ENCODE data around the gene URM1.

Gene URM1

DNA sequence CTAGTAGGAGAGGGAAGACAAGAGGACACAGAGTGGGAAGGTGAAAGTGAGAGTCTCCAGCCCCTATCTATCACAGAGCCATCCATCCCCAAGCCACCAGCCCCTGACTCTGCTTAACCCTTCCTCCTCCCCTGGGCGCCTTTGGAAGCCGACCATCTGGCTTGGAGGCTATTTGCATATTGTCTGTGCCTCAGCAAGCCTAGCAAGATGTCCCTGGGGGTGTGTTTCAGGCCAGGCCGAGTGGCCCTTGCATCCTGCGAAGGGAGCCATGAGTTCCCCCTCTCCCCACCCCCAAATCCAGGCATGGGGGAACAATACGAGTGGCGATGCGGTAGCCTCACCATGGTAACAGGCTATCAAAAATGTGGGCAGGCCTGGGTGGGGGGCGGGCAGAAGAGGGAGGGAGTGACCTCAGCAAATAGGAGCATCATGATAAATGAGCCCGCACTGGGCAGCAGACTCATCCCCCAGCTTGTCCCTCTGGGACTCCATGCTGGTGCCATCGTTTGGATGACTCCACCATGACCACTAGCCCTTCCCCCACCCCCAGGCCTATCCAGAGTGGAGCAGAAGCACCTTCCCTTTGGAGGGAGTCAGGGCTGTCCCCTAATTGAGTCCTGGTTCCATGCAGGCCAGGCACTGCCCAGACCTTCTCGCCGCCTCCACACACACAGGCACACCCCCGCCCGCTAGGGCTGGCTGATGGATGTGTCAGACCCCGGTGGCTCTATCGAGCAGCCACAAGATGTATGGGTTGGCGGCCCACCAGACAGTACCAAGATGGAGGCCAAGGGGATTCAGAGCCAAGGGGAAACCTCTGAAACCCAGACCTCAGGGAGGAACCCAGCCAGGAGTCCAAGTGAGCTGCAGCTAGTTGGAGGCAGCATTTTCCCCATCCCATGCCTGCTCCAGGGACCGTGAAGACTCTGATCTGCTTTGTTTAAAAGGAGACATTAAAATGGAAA is 14.6 kb downstream of the URM1 start:
- DNase-seq (ENCODE audit: low spot score) = no peak

DNA sequence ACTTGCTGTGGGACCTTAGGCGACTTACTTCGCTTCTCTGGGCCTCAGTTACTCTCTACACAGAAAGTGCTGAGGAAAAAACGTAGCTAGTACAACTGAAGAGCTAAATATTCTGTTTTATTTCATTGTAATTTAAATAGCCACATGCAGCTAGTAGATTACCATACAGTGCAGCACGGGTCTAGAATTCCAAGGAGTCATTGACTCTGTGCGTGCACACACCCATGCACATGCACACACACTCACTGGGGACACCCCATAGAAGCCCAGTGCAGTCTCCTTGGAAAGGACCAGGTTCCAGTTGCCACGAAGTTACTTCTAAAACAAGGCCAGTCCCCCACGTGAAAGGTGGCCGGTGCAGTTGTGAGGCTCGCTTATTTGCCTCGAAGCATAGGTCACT is 17.0 kb downstream of the URM1 start:
- DNase-seq (ENCODE audit: low spot score) = no peak

- DNase-seq (ENCODE audit: low spot score) = no peak
Observed at GRCh38 chr9:128389395-128390149, 18.4 kb downstream of the URM1 start.

DNA sequence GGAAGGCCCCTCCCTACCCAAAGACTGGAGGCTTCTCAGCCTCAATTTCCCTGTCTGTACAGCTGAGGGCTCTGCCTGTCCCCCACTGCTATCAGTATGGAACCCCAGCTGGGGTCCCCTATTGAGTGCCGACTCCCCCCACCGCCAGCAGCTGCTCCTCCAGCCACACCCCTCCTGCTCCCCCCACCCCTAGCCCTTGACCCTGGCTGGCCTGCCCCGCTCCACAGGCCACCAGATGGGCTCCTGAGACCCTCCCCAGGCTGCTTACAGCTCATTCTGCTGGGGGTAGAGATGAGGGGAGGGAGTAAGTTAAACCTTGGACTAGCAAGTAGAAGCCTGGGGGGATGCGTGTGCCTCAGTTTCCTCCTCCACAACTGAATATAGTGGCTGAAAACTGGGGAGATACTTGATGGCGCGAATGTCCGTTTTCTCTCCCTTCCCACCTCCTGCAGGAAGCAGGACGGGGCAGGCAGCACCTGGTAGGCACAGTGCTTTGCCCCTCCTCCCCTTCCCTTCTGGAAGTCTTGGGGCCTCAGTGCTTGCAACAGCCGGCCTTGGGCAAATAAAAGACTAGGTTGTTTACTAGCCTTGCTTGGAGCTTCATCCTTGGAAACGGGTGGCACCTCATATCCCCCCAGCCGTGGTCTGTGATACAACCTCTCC is 19.1 kb downstream of the URM1 start:
- DNase-seq (ENCODE audit: low spot score) = no peak

- no peak for DNase-seq (ENCODE audit: low spot score)
Observed at GRCh38 chr9:128390813-128391711, 19.9 kb downstream of the URM1 start.

DNA sequence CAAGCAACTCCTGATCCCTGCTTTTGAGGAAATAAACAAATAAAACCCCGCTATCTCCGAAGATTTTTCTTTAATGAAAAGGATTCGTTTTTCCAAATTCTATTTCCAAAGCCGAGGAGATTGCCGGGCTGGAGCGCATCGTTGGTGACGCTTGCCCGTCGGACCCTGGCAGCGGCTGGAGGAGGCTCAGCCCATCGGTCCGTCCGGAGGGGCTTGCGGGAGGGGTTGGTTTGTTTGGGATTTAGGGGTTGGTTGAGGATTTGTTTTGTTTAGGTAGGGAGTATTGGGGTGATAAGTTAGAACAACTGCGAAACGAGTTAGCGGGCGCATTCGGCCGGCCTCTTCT is 20.8 kb downstream of the URM1 start:
- DNase-seq (ENCODE audit: low spot score) = no peak

GRCh38 chr9:128392302-128393144 is 21.3 kb downstream of the URM1 start:
- no peak for DNase-seq (ENCODE audit: low spot score)

- DNase-seq (ENCODE audit: low spot score) = no peak
Observed at GRCh38 chr9:128393145-128393775, 22.1 kb downstream of the URM1 start.

DNA sequence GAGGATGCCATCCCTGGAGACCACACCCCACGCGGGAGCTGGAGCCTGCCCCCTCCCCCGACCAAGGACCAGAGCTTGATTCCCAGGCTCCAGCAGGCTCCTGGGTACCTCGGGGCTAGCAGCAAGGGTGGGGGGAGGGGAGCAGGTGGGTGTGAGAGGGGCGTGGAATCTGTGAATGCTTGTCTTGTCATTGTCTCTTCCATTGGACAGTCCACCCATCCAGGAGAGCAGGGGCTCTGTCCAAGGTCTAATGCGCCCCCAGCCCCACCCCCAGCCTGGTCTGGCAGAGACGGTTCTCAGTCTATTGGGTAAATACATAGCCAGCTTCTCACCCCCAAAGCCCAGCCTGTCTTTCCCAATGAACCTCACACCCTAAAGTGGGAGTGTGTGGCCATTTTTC is 22.8 kb downstream of the URM1 start:
- DNase-seq (ENCODE audit: low spot score) = no peak

GRCh38 chr9:128394379-128395168 is 23.4 kb downstream of the URM1 start:
- no peak for DNase-seq (ENCODE audit: low spot score)

- no peak for DNase-seq (ENCODE audit: low spot score)
Observed at GRCh38 chr9:128396970-128397613, 25.9 kb downstream of the URM1 start.

DNA sequence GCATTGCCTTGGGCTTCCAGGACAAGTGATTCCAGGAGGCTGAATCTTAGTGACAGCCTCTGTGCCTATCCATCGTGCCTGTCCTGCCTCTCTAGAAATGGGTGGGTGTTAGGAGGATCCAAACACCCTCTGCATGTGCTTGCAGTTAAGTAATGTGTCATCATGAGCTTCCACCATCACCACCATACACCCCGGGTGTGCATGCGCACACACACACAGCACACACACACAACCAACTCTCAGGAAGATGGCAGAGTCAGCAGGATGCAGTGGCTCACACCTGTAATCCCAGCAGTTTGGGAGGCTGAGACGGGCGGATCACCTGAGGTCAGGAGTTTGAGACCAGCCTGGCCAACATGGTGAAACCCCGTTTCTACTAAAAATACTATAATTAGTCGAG is 26.7 kb downstream of the URM1 start:
- no peak for DNase-seq (ENCODE audit: low spot score)

DNA sequence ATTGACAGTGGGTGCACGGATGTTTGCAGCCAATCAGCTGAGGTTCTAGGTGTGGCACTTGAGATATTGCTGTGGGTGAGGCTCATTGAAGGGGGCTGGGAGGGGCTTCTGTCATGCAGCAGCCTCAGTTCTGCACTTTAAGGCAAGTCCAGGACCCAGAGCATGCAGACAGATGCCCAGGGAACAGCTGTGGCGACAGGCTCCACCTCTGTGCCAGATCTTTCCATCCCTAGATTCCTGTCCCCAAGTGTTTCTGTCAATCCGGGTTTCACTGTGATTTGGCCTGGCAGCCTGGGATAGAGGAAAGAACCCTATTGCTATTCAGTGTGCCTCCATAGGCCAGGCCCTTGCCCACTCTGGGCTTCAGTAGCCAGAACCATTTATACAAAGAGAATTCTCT is 28.7 kb downstream of the URM1 start:
- no peak for DNase-seq (ENCODE audit: low spot score)

GRCh38 chr9:128404560-128404959 is 33.4 kb downstream of the URM1 start:
- no peak for DNase-seq (ENCODE audit: low spot score)

- no peak for DNase-seq (ENCODE audit: low spot score)
Observed at GRCh38 chr9:128405077-128405779, 34.1 kb downstream of the URM1 start.

DNA sequence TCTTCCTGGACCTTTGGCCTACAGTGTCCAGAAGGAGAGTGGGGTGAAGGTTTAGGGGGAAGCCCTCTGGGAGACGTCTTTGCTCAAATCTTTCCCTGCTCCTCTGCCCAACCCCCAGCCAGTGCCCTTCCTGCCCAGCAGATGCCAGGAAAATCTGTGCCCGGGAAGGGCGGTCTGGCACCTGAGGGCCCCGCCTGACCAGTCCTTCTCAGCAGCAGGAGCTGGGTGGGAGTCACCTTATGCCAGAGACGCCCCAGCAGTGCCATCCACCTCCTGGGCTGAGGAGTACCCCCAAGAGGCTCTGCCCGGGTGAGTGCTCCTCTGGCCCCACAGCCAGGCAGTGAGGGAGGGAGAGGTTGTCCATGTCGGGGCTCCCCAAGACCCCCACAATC is 34.6 kb downstream of the URM1 start:
- DNase-seq (ENCODE audit: low spot score) = no peak

- DNase-seq (ENCODE audit: low spot score) = no peak
Observed at GRCh38 chr9:128406848-128407391, 35.7 kb downstream of the URM1 start.

- DNase-seq (ENCODE audit: low spot score) = no peak
Observed at GRCh38 chr9:128408963-128409431, 37.8 kb downstream of the URM1 start.

Measured in hematopoietic multipotent progenitor cell treated with erythropoietin and hydrocortisone succinate and interleukin-3 and kit ligand, for 15 days (in vitro differentiated cells).